Measurements from ENCODE around the gene ACTN4.

The ACTN4 gene

DNA sequence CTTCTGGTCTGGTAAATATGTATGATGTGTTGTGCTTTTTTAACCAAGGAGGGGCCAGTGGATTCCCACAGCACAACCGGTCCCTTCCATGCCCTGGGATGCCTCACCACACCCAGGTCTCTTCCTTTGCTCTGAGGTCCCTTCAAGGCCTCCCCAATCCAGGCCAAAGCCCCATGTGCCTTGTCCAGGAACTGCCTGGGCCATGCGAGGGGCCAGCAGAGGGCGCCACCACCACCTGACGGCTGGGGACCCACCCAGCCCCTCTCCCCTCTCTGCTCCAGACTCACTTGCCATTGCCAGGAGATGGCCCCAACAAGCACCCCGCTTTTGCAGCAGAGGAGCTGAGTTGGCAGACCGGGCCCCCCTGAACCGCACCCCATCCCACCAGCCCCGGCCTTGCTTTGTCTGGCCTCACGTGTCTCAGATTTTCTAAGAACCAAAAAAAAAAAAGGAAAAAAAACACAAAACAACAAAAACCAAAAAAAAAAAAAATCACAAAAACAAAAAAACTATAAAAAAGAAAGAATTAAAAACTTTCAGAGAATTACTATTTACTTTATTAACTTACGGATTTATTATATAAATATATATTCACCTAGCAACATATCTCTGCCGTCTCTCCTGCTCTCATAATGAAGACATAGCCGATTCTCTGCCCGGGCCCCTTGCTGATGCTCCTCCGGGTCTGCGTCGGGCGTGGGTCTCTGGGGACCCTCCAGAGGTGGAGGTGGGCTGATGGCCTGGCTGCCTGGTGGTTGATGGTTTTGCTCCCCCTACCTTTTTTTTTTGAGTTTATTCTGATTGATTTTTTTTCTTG lies 82.4 kb downstream of the ACTN4 start:
- H3K4me3 ChIP-seq (ENCODE audit: low read length) = no peak overlapping the region
- DNase-seq (ENCODE audit: low read depth, low spot score) = peak; percentile 27

- no peak for DNase-seq (ENCODE audit: low read depth, low spot score)
- no peak overlapping the region for H3K4me3 ChIP-seq (ENCODE audit: low read length)
Measured at GRCh38 chr19:38730470-38730730, 83.0 kb downstream of the ACTN4 start.

GRCh38 chr19:38730731-38731589 lies 83.5 kb downstream of the ACTN4 start:
- DNase-seq (ENCODE audit: low read depth, low spot score) = no peak
- no peak overlapping the region for H3K4me3 ChIP-seq (ENCODE audit: low read length)

DNA sequence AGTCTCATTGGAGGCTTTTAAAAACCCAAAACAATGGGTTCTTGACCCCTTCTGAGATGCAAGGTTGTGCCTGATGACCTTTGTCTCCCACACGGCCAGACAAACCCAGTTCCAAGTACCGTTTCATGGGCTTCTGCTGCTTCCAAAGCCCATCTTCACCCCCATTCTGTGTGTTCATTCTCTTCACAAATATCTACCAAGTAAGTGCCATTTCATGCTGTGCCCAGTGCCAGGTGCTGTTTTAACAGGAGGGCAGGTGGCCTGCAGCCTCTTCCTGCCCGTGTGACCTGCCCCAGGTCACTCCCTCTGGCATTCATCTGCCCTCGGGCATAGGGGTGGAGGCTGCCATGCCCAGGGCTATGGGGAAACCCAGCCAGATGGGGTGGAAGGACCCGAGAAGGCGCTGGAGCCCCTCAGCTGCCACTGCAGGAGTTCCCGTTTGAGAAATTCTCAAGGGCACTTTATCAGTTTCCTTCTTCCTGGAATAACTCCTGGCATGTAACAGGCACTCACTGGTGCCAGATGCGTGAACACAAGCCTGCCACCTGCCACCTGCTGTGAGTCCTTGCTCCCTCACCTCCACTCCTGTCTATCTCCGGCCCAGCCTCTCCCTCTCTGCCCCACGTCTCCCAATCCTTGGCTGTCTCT lies 84.3 kb downstream of the ACTN4 start:
- no peak overlapping the region for H3K4me3 ChIP-seq (ENCODE audit: low read length)
- DNase-seq (ENCODE audit: low read depth, low spot score) = no peak

DNA sequence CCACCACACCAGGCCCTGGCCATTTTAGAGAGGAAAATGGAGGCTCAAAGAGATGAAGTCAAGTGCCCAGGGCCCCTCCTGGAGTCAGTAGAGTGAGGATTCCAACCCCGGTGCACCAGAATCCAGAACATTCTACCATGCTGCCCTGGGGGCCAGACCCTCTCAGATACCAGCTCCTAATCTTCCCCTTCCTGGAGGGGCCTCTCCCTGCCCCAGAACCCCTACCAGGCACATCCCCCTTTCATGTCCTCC lies 85.7 kb downstream of the ACTN4 start:
- DNase-seq (ENCODE audit: low read depth, low spot score) = no peak
- no peak overlapping the region for H3K4me3 ChIP-seq (ENCODE audit: low read length)

GRCh38 chr19:38733493-38734175 lies 86.2 kb downstream of the ACTN4 start:
- H3K4me3 ChIP-seq (ENCODE audit: low read length) = no peak overlapping the region
- DNase-seq (ENCODE audit: low read depth, low spot score) = no peak

DNA sequence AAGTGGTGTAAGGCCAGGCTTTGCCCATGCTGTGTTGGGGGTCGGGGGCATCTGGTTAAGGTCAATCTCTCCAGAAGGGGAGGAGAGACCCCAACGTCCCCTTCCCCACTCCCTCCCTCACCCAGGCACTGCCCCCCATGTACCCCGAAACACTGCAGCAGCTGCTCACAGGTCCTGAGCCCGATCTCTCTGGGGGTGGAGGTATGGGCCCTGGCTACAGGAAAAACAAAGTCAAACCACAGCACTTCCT lies 86.7 kb downstream of the ACTN4 start:
- H3K4me3 ChIP-seq (ENCODE audit: low read length) = no peak overlapping the region
- no peak for DNase-seq (ENCODE audit: low read depth, low spot score)

GRCh38 chr19:38734426-38735256 lies 87.2 kb downstream of the ACTN4 start:
- no peak for DNase-seq (ENCODE audit: low read depth, low spot score)
- H3K4me3 ChIP-seq (ENCODE audit: low read length) = no peak overlapping the region

- H3K4me3 ChIP-seq (ENCODE audit: low read length) = no peak overlapping the region
- no peak for DNase-seq (ENCODE audit: low read depth, low spot score)
Measured at GRCh38 chr19:38735257-38735686, 87.8 kb downstream of the ACTN4 start.

- no peak overlapping the region for H3K4me3 ChIP-seq (ENCODE audit: low read length)
- DNase-seq (ENCODE audit: low read depth, low spot score) = no peak
Measured at GRCh38 chr19:38736036-38736412, 88.6 kb downstream of the ACTN4 start.

DNA sequence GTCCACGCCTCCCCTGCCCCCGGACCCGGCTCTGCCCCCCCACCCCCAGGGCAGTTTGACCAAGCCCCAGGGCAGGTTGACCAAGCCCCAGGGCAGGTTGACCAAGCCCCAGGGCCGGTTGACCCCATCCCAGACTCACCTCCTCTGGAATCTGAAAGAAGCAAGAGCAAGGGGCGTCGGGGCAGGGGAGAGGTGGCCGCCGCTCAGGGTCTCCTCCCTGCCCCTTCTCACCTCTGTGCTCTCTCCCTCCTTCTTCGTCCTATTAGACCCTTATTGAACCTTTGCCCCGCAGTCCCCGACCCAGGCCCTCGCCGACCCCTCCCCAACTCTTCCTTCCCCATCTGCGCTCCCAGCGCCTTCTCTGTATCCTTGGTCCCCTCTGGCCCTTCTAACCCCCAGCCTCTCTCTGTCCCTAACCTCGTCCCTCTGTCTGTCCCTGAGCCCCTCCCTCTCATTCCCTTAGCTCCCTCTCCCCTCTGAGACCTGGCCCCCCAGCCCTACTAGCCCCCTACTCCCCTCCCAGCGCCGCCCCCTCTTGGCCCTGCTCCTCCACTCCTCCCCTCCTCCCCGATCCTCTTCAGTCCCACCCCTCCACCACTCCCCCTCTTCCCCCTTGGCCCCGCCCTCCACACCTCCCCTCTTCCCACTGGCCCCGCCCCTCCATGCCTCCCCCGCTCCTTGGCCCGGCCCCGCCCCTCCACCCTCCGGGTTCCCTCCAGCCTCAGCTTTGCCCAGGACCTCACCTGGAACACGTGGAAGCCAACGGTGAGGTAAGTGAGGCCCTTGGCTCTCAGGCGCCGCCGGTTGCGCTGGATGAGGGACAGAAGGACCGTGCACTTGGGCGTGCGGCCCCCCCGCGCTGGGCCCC lies 89.2 kb downstream of the ACTN4 start:
- DNase-seq (ENCODE audit: low read depth, low spot score) = peak; percentile 17
- no peak overlapping the region for H3K4me3 ChIP-seq (ENCODE audit: low read length)

DNA sequence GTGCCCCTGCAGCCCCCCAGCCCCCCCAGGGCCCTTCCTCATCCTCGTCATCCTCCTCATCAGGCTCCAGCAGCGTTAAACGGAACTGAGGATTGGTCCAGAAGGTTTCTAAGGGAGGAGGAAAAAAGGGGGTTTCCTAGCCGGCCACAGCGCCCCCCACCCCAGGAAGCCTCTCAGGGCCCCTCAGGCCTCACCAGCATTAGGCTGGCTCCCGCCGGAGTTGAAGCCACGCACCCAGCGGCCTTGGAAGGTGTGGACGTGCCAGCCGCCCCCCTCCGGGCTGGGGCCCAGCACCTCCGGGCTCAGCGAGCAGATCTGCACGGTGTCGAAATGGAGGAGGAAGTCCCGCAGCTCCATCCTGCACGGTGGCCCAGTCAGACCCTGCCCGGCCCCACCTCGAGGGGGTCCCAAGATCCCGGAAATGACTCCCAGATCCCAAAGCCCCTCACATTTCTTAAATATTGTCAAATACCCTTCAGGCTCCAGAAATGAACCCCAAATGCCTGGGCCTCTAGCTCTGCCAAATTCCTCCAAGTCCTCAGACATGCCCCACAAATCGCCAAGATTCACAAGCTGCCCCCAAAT lies 89.9 kb downstream of the ACTN4 start:
- DNase-seq (ENCODE audit: low read depth, low spot score) = no peak
- H3K4me3 ChIP-seq (ENCODE audit: low read length) = no peak overlapping the region

GRCh38 chr19:38737921-38738737 lies 90.7 kb downstream of the ACTN4 start:
- DNase-seq (ENCODE audit: low read depth, low spot score) = no peak
- H3K4me3 ChIP-seq (ENCODE audit: low read length) = no peak overlapping the region

DNA sequence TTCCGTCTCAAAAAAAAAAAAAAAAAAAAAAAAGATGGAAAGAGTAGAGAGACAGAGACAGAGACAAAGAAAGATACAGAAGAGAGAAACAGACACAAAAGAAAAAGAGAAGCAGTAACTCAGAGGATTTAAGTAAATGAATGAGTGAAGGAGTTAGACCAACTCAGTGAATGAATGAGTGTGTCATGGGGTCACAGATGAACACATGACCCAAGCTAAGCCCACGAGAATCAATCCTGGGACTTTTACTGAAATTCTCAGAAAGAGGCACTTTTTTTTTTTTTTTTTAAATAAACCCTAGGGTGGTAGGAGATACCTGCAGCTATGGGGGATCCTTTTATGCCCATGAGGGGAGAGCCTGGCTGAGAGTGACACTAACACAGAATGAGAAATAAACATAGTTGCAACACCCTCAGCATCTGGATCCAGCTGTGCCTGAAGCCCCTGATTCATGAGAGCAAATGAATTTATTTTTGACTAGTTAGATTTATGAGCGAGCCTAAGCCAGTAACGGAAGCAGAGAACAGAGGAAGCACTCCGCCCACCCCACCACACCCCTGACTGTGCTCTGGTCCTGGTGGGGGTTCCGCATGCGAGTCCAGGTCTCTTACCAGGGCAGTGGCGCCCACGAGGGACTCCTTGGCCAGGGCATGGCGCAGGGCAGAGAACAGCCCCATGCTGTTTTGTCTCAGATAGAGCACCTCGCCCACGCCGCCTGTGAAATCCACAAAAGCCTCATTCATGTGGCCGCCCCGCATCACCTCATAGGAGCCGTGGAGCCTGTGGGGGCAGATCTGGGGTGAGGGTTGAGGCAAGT lies 92.2 kb downstream of the ACTN4 start:
- no peak overlapping the region for H3K4me3 ChIP-seq (ENCODE audit: low read length)
- DNase-seq (ENCODE audit: low read depth, low spot score) = no peak

DNA sequence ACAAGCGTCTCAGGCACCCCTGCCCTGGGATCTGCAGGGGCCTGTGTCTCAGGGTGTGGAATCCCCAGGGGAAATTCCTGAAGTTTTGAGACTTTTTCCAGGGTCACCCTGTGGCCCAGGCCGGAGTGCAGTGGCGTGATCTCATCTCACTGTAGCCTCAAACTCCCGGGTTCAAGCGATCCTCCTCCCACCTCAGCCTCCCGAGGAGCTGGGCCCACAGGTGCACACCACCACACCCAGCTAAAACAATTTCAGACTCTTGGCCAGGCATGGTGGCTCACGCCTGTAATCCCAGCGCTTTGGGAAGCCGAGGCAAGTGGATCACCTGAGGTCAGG lies 92.8 kb downstream of the ACTN4 start:
- no peak for DNase-seq (ENCODE audit: low read depth, low spot score)
- H3K4me3 ChIP-seq (ENCODE audit: low read length) = no peak overlapping the region

DNA sequence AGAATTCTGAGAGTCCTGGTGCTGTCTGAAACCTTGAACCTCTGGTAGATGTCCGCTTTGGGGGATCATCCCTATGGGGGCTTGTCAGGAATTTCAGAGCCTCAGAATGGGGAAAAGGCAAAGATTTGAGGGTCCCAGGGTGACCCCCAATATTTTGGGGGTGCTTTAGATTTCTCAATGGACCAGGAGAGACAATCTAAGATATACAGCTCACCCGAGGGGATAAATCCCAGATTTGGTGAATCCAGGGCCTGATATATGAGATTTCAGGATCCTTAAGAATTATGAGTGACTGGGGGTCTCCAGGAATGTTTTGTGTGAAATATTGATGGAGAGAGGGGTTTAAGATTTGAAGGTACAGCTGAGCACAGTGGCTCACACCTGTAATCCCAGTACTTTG lies 93.5 kb downstream of the ACTN4 start:
- H3K4me3 ChIP-seq (ENCODE audit: low read length) = no peak overlapping the region
- DNase-seq (ENCODE audit: low read depth, low spot score) = no peak

GRCh38 chr19:38741670-38742069 lies 94.2 kb downstream of the ACTN4 start:
- H3K4me3 ChIP-seq (ENCODE audit: low read length) = no peak overlapping the region
- no peak for DNase-seq (ENCODE audit: low read depth, low spot score)

Data from Jurkat, Clone E6-1 (cell line).